ENCODE results near the gene EVI2A. TPM values are rescaled to one million over a fixed set of nuclear protein-coding genes. Genes with fewer than 3 reads are reported as not detected.

EVI2A gene
- polyA plus RNA-seq, 1 donor (not counting 4 experiments of a cell fraction or from before 2014, with no cell fraction given), result 0.12 TPM

DNA sequence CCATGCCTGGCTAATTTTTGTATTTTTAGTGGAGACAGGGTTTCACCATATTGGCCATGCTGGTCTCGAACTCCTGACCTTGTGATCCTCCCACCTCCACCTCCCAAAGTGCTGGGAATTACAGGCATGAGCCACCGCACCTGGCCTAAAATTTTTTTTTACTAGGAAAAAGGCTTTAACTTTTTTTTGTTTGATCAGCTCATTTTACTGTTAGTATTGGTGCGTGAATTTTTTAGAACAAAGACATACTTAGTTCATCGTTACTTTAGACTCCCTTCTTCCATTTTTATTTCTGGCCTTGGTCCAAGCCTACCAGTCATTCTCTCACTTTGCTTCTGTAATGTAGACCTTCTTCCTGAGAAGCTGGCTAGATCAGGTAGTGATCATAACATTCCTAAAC, 44.7 kb upstream of the EVI2A start:
- Histone ChIP-seq H3K4me3 (ENCODE audit: control insufficient read depth in 2 of 3, extremely low read depth in 1 of 3, insufficient read depth in 2 of 3, low read depth in 1 of 3, low read length in 3 of 3) (no peak overlapping the region), H3K79me2 (ENCODE audit: control insufficient read depth, insufficient read depth, low read length) (no peaks in the 10 kb centered on the region), H3K9me3 (ENCODE audit: control insufficient read depth, low read depth, low read length) (no peaks in the 10 kb centered on the region), H4K20me1 (ENCODE audit: control insufficient read depth, extremely low read depth, insufficient read depth, low read length) (peaks cover 2% of the 10 kb centered on the region), H3K4me1 (ENCODE audit: control insufficient read depth, extremely low read depth, insufficient read depth, low read length) (no peaks in the 10 kb centered on the region), H2AFZ (ENCODE audit: control insufficient read depth, low read length) (no peak overlapping the region), H3K27ac (ENCODE audit: control insufficient read depth, insufficient read depth, low read length) (no peak overlapping the region), H3K4me2 (ENCODE audit: control insufficient read depth, extremely low read depth, insufficient read depth, low read depth, low read length) (no peak overlapping the region), H3K9ac (ENCODE audit: control insufficient read depth, extremely low read depth, insufficient read depth, low read length) (no peak overlapping the region), H3K9me1 (ENCODE audit: control insufficient read depth, extremely low read depth, insufficient read depth, low read length) (no peaks in the 10 kb centered on the region), H3K36me3 (ENCODE audit: control insufficient read depth in 2 of 2, extremely low read depth in 1 of 2, insufficient read depth in 2 of 2, low read length in 2 of 2) (peaks cover 4 to 9% of the 10 kb centered on the region in 2 experiments), H3K27me3 (ENCODE audit: control insufficient read depth, extremely low read depth, insufficient read depth, low read length) (no peaks in the 10 kb centered on the region)
- DNase-seq (ENCODE audit: low read depth, low spot score), result no peak
- dilution Hi-C loops (cut with MboI; ENCODE audit: extremely low pct_ligation_motif_present, low sequenced_read_pairs), result no loop called here
- TF ChIP-seq, protein P1, sequence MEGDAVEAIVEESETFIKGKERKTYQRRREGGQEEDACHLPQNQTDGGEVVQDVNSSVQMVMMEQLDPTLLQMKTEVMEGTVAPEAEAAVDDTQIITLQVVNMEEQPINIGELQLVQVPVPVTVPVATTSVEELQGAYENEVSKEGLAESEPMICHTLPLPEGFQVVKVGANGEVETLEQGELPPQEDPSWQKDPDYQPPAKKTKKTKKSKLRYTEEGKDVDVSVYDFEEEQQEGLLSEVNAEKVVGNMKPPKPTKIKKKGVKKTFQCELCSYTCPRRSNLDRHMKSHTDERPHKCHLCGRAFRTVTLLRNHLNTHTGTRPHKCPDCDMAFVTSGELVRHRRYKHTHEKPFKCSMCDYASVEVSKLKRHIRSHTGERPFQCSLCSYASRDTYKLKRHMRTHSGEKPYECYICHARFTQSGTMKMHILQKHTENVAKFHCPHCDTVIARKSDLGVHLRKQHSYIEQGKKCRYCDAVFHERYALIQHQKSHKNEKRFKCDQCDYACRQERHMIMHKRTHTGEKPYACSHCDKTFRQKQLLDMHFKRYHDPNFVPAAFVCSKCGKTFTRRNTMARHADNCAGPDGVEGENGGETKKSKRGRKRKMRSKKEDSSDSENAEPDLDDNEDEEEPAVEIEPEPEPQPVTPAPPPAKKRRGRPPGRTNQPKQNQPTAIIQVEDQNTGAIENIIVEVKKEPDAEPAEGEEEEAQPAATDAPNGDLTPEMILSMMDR (optimal IDR thresholded peaks at IDR 0.05 in 1 of 3, IDR thresholded peaks at IDR 0.05 in 1 of 3, conservative IDR thresholded peaks at IDR 0.05 in 1 of 3; ENCODE audit: extremely low read depth in 1 of 3, insufficient read depth in 2 of 3, low read length in 3 of 3), result no peak
- no peak for TF ChIP-seq EZH2 (IDR thresholded peaks at IDR 0.05; ENCODE audit: low read length)
- no peak for FAIRE-seq

DNA sequence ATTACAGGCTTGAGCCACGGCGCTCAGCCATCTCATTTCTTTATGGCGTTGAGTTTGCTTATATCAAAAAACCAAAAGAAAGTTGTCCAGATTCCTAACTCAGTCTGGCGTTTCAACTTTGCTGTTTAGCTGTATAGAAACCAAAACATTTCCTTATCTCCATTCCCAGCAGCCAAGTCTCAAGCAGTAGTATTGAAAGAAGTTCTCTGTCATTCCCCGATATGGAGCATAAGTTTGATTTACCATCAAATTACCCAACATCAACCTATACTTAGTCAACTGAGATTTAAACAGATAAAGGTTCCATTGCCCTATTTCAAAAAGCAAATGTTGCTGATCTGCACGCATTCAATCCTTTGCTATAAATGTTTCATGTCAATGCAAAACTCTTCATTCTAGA, 42.6 kb upstream of the EVI2A start:
- Histone ChIP-seq H3K9me3 (ENCODE audit: control insufficient read depth, low read depth, low read length) (no peaks in the 10 kb centered on the region), H3K9me1 (ENCODE audit: control insufficient read depth, extremely low read depth, insufficient read depth, low read length) (no peaks in the 10 kb centered on the region), H2AFZ (ENCODE audit: control insufficient read depth, low read length) (no peak overlapping the region), H3K9ac (ENCODE audit: control insufficient read depth, extremely low read depth, insufficient read depth, low read length) (no peak overlapping the region), H3K4me3 (ENCODE audit: control insufficient read depth in 2 of 3, extremely low read depth in 1 of 3, insufficient read depth in 2 of 3, low read depth in 1 of 3, low read length in 3 of 3) (no peak overlapping the region), H4K20me1 (ENCODE audit: control insufficient read depth, extremely low read depth, insufficient read depth, low read length) (peaks cover 2% of the 10 kb centered on the region), H3K27me3 (ENCODE audit: control insufficient read depth, extremely low read depth, insufficient read depth, low read length) (no peaks in the 10 kb centered on the region), H3K36me3 (ENCODE audit: control insufficient read depth in 2 of 2, extremely low read depth in 1 of 2, insufficient read depth in 2 of 2, low read length in 2 of 2) (peaks cover 12 to 15% of the 10 kb centered on the region in 2 experiments), H3K4me1 (ENCODE audit: control insufficient read depth, extremely low read depth, insufficient read depth, low read length) (no peaks in the 10 kb centered on the region), H3K79me2 (ENCODE audit: control insufficient read depth, insufficient read depth, low read length) (no peaks in the 10 kb centered on the region), H3K4me2 (ENCODE audit: control insufficient read depth, extremely low read depth, insufficient read depth, low read depth, low read length) (no peak overlapping the region), H3K27ac (ENCODE audit: control insufficient read depth, insufficient read depth, low read length) (no peak overlapping the region)
- DNase-seq (ENCODE audit: low read depth, low spot score) (no peak), FAIRE-seq (no peak)
- dilution Hi-C loops (cut with MboI; ENCODE audit: extremely low pct_ligation_motif_present, low sequenced_read_pairs), result no loop called here
- TF ChIP-seq EZH2 (IDR thresholded peaks at IDR 0.05; ENCODE audit: low read length), result no peak
- TF ChIP-seq, protein P1 (optimal IDR thresholded peaks at IDR 0.05 in 1 of 3, IDR thresholded peaks at IDR 0.05 in 1 of 3, conservative IDR thresholded peaks at IDR 0.05 in 1 of 3; ENCODE audit: extremely low read depth in 1 of 3, insufficient read depth in 2 of 3, low read length in 3 of 3), result no peak

Data from keratinocyte (primary cell).